ENCODE results near the gene CDSN. TPM values are rescaled to one million over a fixed set of nuclear protein-coding genes. Genes with fewer than 3 reads are reported as not detected.

CDSN gene
- total and polyA plus RNA-seq, 2 experiments from 2014 or later = 0.07 TPM; not detected in 1

DNA sequence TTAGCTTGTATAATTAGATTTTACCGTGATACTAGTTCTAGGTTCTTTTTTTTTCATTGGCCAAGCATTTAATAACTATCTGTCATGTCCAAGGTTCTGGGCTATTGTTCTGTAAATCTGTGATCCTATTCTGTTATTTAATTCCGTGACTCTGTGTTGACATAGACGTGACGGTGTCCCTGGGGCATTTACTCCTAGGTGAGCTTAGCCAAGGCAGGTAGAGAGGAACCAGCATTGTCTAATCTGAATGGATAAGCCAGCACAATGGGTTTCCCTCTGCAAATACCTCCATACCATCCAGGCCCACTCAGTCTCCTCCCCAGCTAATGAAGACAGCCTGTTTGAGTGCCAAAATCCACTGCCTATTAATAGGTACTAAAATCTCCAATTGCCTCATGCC is 8.9 kb upstream of the CDSN start:
- Histone ChIP-seq H3K4me2 (no peak overlapping the region), H3K4me3 (no peak overlapping the region), H3K79me2 (replicated peaks; ENCODE audit: insufficient read depth) (no peaks in the 10 kb centered on the region), H4K20me1 (replicated peaks; ENCODE audit: insufficient read depth) (no peaks in the 10 kb centered on the region), H3K4me1 (ENCODE audit: insufficient read depth) (0 out of 2 replicates have a peak, but pooled peaks cover 4% of the 10 kb centered on the region), H3K27me3 (ENCODE audit: insufficient read depth) (no peaks in the 10 kb centered on the region), H3K9me2 (ENCODE audit: insufficient read depth) (no peaks in the 10 kb centered on the region), H2AFZ (no peak overlapping the region), H3K27ac (ENCODE audit: low read depth) (no peak overlapping the region), H3F3A (replicated peaks; ENCODE audit: low read depth) (0 out of 2 replicates have a peak, but pooled peaks cover 4% of the 10 kb centered on the region), H3K36me3 (ENCODE audit: insufficient read depth) (no peaks in the 10 kb centered on the region)
- Mint-ChIP-seq H3K4me3 (no peak overlapping the region), H3K4me1 (peaks cover 27% of the 10 kb centered on the region), H3K27ac (no peak overlapping the region), H3K27me3 (ENCODE audit: insufficient read depth, low read depth, poor library complexity) (peaks cover 7% of the 10 kb centered on the region), H3K9me3 (no peaks in the 10 kb centered on the region; the same call in 1 of the 3 replicates), H3K36me3 (ENCODE audit: low read depth) (no peaks in the 10 kb centered on the region)
- ATAC-seq = no peak
- TF ChIP-seq ZNF331 (CRISPR knock-in tag; IDR thresholded peaks at IDR 0.05; ENCODE audit: low read depth) (no peak), CREB1 (CRISPR knock-in tag; IDR thresholded peaks at IDR 0.05; ENCODE audit: low read depth) (no peak), EZH2 (IDR thresholded peaks at IDR 0.05; ENCODE audit: low read depth, unreplicated experiment) (no peak), STAT1 (IDR thresholded peaks at IDR 0.05; ENCODE audit: unreplicated experiment) (no peak), JUNB (IDR thresholded peaks at IDR 0.05; ENCODE audit: unreplicated experiment) (no peak), NANOG (IDR thresholded peaks at IDR 0.05; ENCODE audit: borderline replicate concordance) (no peak), ZNF114 (CRISPR knock-in tag; IDR thresholded peaks at IDR 0.05) (no peak), EZH2phosphoT487 (IDR thresholded peaks at IDR 0.05; ENCODE audit: unreplicated experiment) (no peak), POLR2AphosphoS5 (IDR thresholded peaks at IDR 0.05; ENCODE audit: low read depth) (no peak)
- TF ChIP-seq, protein P1, sequence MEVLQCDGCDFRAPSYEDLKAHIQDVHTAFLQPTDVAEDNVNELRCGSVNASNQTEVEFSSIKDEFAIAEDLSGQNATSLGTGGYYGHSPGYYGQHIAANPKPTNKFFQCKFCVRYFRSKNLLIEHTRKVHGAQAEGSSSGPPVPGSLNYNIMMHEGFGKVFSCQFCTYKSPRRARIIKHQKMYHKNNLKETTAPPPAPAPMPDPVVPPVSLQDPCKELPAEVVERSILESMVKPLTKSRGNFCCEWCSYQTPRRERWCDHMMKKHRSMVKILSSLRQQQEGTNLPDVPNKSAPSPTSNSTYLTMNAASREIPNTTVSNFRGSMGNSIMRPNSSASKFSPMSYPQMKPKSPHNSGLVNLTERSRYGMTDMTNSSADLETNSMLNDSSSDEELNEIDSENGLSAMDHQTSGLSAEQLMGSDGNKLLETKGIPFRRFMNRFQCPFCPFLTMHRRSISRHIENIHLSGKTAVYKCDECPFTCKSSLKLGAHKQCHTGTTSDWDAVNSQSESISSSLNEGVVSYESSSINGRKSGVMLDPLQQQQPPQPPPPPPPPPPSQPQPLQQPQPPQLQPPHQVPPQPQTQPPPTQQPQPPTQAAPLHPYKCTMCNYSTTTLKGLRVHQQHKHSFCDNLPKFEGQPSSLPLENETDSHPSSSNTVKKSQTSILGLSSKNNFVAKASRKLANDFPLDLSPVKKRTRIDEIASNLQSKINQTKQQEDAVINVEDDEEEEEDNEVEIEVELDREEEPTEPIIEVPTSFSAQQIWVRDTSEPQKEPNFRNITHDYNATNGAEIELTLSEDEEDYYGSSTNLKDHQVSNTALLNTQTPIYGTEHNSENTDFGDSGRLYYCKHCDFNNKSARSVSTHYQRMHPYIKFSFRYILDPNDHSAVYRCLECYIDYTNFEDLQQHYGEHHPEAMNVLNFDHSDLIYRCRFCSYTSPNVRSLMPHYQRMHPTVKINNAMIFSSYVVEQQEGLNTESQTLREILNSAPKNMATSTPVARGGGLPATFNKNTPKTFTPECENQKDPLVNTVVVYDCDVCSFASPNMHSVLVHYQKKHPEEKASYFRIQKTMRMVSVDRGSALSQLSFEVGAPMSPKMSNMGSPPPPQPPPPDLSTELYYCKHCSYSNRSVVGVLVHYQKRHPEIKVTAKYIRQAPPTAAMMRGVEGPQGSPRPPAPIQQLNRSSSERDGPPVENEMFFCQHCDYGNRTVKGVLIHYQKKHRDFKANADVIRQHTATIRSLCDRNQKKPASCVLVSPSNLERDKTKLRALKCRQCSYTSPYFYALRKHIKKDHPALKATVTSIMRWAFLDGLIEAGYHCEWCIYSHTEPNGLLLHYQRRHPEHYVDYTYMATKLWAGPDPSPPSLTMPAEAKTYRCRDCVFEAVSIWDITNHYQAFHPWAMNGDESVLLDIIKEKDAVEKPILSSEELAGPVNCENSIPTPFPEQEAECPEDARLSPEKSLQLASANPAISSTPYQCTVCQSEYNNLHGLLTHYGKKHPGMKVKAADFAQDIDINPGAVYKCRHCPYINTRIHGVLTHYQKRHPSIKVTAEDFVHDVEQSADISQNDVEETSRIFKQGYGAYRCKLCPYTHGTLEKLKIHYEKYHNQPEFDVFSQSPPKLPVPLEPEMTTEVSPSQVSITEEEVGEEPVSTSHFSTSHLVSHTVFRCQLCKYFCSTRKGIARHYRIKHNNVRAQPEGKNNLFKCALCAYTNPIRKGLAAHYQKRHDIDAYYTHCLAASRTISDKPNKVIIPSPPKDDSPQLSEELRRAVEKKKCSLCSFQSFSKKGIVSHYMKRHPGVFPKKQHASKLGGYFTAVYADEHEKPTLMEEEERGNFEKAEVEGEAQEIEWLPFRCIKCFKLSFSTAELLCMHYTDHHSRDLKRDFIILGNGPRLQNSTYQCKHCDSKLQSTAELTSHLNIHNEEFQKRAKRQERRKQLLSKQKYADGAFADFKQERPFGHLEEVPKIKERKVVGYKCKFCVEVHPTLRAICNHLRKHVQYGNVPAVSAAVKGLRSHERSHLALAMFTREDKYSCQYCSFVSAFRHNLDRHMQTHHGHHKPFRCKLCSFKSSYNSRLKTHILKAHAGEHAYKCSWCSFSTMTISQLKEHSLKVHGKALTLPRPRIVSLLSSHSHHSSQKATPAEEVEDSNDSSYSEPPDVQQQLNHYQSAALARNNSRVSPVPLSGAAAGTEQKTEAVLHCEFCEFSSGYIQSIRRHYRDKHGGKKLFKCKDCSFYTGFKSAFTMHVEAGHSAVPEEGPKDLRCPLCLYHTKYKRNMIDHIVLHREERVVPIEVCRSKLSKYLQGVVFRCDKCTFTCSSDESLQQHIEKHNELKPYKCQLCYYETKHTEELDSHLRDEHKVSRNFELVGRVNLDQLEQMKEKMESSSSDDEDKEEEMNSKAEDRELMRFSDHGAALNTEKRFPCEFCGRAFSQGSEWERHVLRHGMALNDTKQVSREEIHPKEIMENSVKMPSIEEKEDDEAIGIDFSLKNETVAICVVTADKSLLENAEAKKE (CRISPR knock-in tag; IDR thresholded peaks at IDR 0.05) = no peak
- TF ChIP-seq, protein P2, sequence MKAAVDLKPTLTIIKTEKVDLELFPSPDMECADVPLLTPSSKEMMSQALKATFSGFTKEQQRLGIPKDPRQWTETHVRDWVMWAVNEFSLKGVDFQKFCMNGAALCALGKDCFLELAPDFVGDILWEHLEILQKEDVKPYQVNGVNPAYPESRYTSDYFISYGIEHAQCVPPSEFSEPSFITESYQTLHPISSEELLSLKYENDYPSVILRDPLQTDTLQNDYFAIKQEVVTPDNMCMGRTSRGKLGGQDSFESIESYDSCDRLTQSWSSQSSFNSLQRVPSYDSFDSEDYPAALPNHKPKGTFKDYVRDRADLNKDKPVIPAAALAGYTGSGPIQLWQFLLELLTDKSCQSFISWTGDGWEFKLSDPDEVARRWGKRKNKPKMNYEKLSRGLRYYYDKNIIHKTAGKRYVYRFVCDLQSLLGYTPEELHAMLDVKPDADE (IDR thresholded peaks at IDR 0.05) = no peak
- DNase-seq (ENCODE audit: low spot score) = no peak
